HepG2 (cell line): Measurements from ENCODE around the gene NEU1. TPM values are rescaled to one million over a fixed set of nuclear protein-coding genes. Genes with fewer than 3 reads are reported as not detected.

Experiments used
- ATAC-seq: fragments of 200-7000 bp; cut with Tn5 transposase; 3 replicates; pipeline ENCODE4 v1.9.1; 2020; ENCODE audit warnings: mild to moderate bottlenecking, moderate library complexity
- BruUV-seq: library from RNA; stranded (reverse); fragments of 400-500 nt; replicated peaks from 2 replicates; lab custom pipeline; 2021; lab: Mats Ljungman, UMichigan
- CTCF ChIA-PET: fragments of 300-600 bp; formaldehyde crosslinking; extraction: SDS; loops from one replicate; lab custom pipeline; 2021; ENCODE audit warnings: low total read pairs, inconsistent platforms, low intra/inter-chr PET ratio; lab: Yijun Ruan, JAX
- POLR2A ChIA-PET: fragments of 350-600 bp; sonication (Branson Sonifier 250); formaldehyde crosslinking; loops from one replicate; lab custom pipeline; 2020; ENCODE audit warnings: antibody characterized with exemption, inconsistent platforms; lab: Yijun Ruan, JAX
- DNase-seq: peaks from one replicate; pipeline ENCODE4 v3.0.0-alpha.2; 2015; ENCODE audit warnings: low spot score
- FAIRE-seq: peaks from 3 replicates; lab custom pipeline; 2011; peaks lifted over from hg19 to GRCh38; lab: Jason Lieb, UNC
- H2AFZ ChIP-seq: one replicate; pipeline ENCODE4 v1.6.1; 2011; ENCODE audit warnings: low read length, inconsistent platforms
- H3K27ac ChIP-seq: fragments of 300-600 bp; 3 replicates; pipeline ENCODE4 v1.8.0; 2011; ENCODE audit warnings: mixed run types, mild to moderate bottlenecking, mixed read lengths, low read length, inconsistent platforms; ENCODE audit not compliant: insufficient read depth; ENCODE audit errors: extremely low read length
- H3K27me3 ChIP-seq, 2 experiments: fragments of 200-600 bp in 1 of 2; 2 replicates in 1 of 2; 3 replicates in 1 of 2; pipeline versions ENCODE4 v1.6.0 to v1.8.0; 2011; ENCODE audit warnings: low read length in 2 of 2, mild to moderate bottlenecking in 2 of 2, moderate library complexity in 2 of 2, inconsistent platforms in 1 of 2; ENCODE audit not compliant: insufficient read depth in 2 of 2, control insufficient read depth in 1 of 2
- H3K36me3 ChIP-seq, 2 experiments: fragments of 200-600 bp in 1 of 2; replicated peaks in 1 of 2; 2 replicates in 1 of 2; 3 replicates in 1 of 2; pipeline versions ENCODE4 v1.5.1 to v1.8.0; 2011; ENCODE audit warnings: low read length in 2 of 2, inconsistent platforms in 1 of 2; ENCODE audit not compliant: insufficient read depth in 2 of 2, control insufficient read depth in 1 of 2
- H3K4me1 ChIP-seq: 2 replicates; pipeline ENCODE4 v1.5.1; 2012; ENCODE audit warnings: low read length, inconsistent platforms; ENCODE audit not compliant: insufficient read depth
- H3K4me2 ChIP-seq: 2 replicates; pipeline ENCODE4 v1.6.0; 2011; ENCODE audit warnings: low read depth, low read length, inconsistent platforms
- H3K4me3 ChIP-seq, 3 experiments: fragments of 200-600 bp in 1 of 3; sonication (generic), shearing (Covaris generic) in 1 of 3; replicated peaks in 1 of 3; 2 replicates each; pipeline ENCODE4 v1.5.1; 2011 to 2016; ENCODE audit warnings: low read length in 3 of 3, inconsistent platforms in 2 of 3, low read depth in 2 of 3, mild to moderate bottlenecking in 2 of 3, control low read depth in 1 of 3, mixed read lengths in 1 of 3; ENCODE audit not compliant: insufficient read depth in 1 of 3
- H3K79me2 ChIP-seq: one replicate; pipeline ENCODE4 v1.6.1; 2011; ENCODE audit warnings: low read length, inconsistent platforms; ENCODE audit not compliant: insufficient read depth
- H3K9ac ChIP-seq: 2 replicates; pipeline ENCODE4 v1.6.0; 2011; ENCODE audit warnings: mild to moderate bottlenecking, low read depth, low read length, inconsistent platforms; ENCODE audit not compliant: insufficient read depth
- H3K9me3 ChIP-seq: 2 replicates; pipeline ENCODE4 v1.5.1; 2012; ENCODE audit warnings: mild to moderate bottlenecking, low read length
- H4K20me1 ChIP-seq: 2 replicates; pipeline ENCODE4 v1.6.0; 2011; ENCODE audit warnings: inconsistent platforms, mild to moderate bottlenecking, low read length, moderate library complexity; ENCODE audit not compliant: insufficient read depth
- BATF2 ChIP-seq: sonication (generic); formaldehyde crosslinking; IDR thresholded peaks from 2 replicates; pipeline ENCODE4 v1.8.0; 2022; ENCODE audit warnings: mild to moderate bottlenecking, missing genetic modification reagents, moderate library complexity
- BORCS8-MEF2B ChIP-seq: sonication (generic); formaldehyde crosslinking; IDR thresholded peaks from 2 replicates; pipeline ENCODE4 v1.8.0; 2022; ENCODE audit warnings: mild to moderate bottlenecking, missing genetic modification reagents
- FOXK2 ChIP-seq: fragments of 450-650 bp; IDR thresholded peaks from 2 replicates; pipeline ENCODE4 v1.6.1; 2016
- NAIF1 ChIP-seq: sonication (generic); formaldehyde crosslinking; IDR thresholded peaks from 2 replicates; pipeline ENCODE4 v1.5.0; 2020; ENCODE audit warnings: mild to moderate bottlenecking, missing genetic modification reagents, borderline replicate concordance
- TFAP4 ChIP-seq: sonication (generic); IDR thresholded peaks from 2 replicates; pipeline ENCODE4 v1.6.1; 2016; ENCODE audit warnings: low read depth, borderline replicate concordance
- ZBTB44 ChIP-seq: sonication (generic); formaldehyde crosslinking; IDR thresholded peaks from 2 replicates; pipeline ENCODE4 v1.4.0; 2020; ENCODE audit warnings: missing genetic modification reagents
- ZNF121 ChIP-seq: sonication (generic); formaldehyde crosslinking; IDR thresholded peaks from 2 replicates; pipeline ENCODE4 v1.5.0; 2020; ENCODE audit warnings: mild to moderate bottlenecking, missing genetic modification reagents
- ZNF644 ChIP-seq: IDR thresholded peaks from 2 replicates; pipeline ENCODE4 v1.6.1; 2016; ENCODE audit warnings: low read depth
- ZNF781 ChIP-seq: sonication (generic); formaldehyde crosslinking; IDR thresholded peaks from 2 replicates; pipeline ENCODE4 v1.5.1; 2020; ENCODE audit warnings: borderline replicate concordance, mild to moderate bottlenecking, missing genetic modification reagents; ENCODE audit errors: not compliant biosample characterization
- ZSCAN31 ChIP-seq: sonication (generic); formaldehyde crosslinking; IDR thresholded peaks from 2 replicates; pipeline ENCODE4 v1.5.0; 2020; ENCODE audit warnings: low read depth, mild to moderate bottlenecking, missing genetic modification reagents
- WGBS: methylation state at CpG from one replicate; pipeline ENCODE4 v1.1.6; 2017; ENCODE audit warnings: low lambda C conversion rate; 5-methylcytosine and 5-hydroxymethylcytosine counted together
- in situ Hi-C: cut with HindIII; loops from 2 replicates; pipeline ENCODE4 v1.10.0; 2017; ENCODE audit warnings: low pct_unique_long_range_greater_than_20kb; ENCODE audit not compliant: extremely low pct_ligation_motif_present
- intact Hi-C: fragments of 100-400 bp; cut with micrococcal nuclease; formaldehyde crosslinking; loops from one replicate; pipeline ENCODE4 v1.10.0; 2022; ENCODE audit not compliant: unreplicated experiment
- polyA plus RNA-seq, 8 experiments: library from polyadenylated mRNA; depleted of rRNA in 3 of 8; stranded (reverse) in 7 of 8; unstranded in 1 of 8; fragments of >200 nt; fragmentation: Illumina TruSeq in 4 of 8; extraction: Trizol in 4 of 8; gene quantifications; 2 replicates each; pipeline versions ENCODE4 v1.2.1 to v1.2.3, GENCODE V29; 2011 to 2016; ENCODE audit warnings: low read depth in 4 of 8, missing spikeins in 1 of 8, mixed read lengths in 1 of 8; ENCODE audit not compliant: insufficient read depth in 1 of 8
- total RNA-seq, 5 experiments: library from RNA; depleted of rRNA; stranded (reverse); fragments of >200 nt; fragmentation: Illumina TruSeq; extraction: Trizol; gene quantifications; 2 replicates each; pipeline ENCODE4 v1.2.3, GENCODE V29; 2016; ENCODE audit warnings: low read depth in 1 of 5
- TF ChIP-seq, protein P1 (sequence below): IDR thresholded peaks from 2 replicates; pipeline ENCODE4 v1.6.1; 2012; ENCODE audit warnings: low read length, improper control_type of control experiment

Gene NEU1
- total and polyA plus RNA-seq, 2 of the 13 experiments (the other 11 are each of a cell fraction or from before 2014, with no cell fraction given): 215 to 297 TPM

DNA sequence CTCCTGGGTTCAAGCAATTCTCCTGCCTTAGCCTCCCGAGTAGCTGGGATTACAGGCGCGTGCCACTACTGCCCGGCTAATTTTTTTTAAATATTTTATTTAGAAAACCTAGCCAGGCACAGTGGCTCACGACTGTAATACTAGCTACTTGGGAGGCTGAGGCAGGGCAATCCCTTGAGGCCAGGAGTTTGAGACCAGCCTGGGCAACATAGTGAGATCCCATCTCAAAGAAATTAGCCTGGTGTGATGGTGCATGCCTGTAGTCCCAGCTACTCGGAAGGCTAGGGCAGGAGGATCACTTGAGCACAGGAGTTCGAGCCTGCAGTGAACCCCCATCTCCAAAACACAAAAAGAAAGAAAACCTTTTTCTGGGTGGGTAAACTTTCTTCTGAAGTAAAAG is 13.7 kb upstream of the NEU1 start:
- Histone ChIP-seq H3K27me3 (no peaks in the 10 kb centered on the region), H3K36me3 (peaks cover 10 to 19% of the 10 kb centered on the region in 2 experiments; a peak in 4 of 5 replicates), H3K9me3 (no peaks in the 10 kb centered on the region), H3K9ac (no peak overlapping the region), H3K79me2 (no peaks in the 10 kb centered on the region), H3K4me3 (no peak overlapping the region), H3K4me2 (no peak overlapping the region), H3K27ac (no peak overlapping the region), H3K4me1 (peaks cover 46% of the 10 kb centered on the region), H2AFZ (no peak overlapping the region), H4K20me1 (no peaks in the 10 kb centered on the region)
- ATAC-seq (no peak), FAIRE-seq (no peak), DNase-seq (no peak)
- POLR2A ChIA-PET: interaction anchor here (1.1 to 7.2 kb wide), 2 partner anchors 12 to 20 kb away, joined by 4 to 103 read pairs; partner anchors contain the start of gene NEU1
- CTCF ChIA-PET: no interaction called here
- intact Hi-C loops: no loop called here
- 80% methylated on average over 7 of the region's 7 CpGs for WGBS
- BruUV-seq: no TSS peak
- in situ Hi-C loops: no loop called here
- TF ChIP-seq ZNF121 (peak; percentile 70; the same call in 1 of the 2 replicates), FOXK2 (no peak)

DNA sequence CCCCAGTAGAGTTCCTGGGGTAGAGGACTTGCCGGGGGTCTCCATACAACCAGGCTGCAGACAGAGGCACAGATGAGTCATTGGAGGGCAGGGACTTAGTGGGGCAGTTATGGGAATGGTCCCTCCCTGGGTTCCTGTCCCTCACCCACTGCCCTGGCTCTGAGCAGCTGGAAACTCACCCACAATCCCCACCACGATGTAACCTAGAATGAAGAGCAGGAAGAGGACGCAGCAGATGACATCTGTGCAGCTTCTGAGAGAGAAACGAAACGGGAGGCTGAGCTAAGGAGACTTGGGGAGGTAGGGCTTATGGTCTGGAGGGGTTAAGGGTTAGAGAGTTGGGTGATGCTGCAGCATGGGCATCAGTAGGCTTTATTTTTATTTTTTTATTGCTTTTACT is 13.3 kb upstream of the NEU1 start:
- H4K20me1 ChIP-seq: no peaks in the 10 kb centered on the region
- no peaks in the 10 kb centered on the region for H3K27me3 ChIP-seq
- no TSS peak for BruUV-seq
- DNase-seq (no peak), FAIRE-seq (no peak), ATAC-seq (no peak)
- H3K4me1 ChIP-seq: peaks cover 51% of the 10 kb centered on the region
- no peak overlapping the region for H3K9ac ChIP-seq
- H2AFZ ChIP-seq: no peak overlapping the region
- peaks cover 8 to 14% of the 10 kb centered on the region in 2 experiments; a peak in 4 of 5 replicates for H3K36me3 ChIP-seq
- ChIA-PET CTCF (no interaction called here), POLR2A (interaction anchor here (0.7 to 7.2 kb wide), 6 partner anchors 8 to 137 kb away, joined by 3 to 103 read pairs (median 4); partner anchors contain the start of genes NEU1 and VARS1)
- intact Hi-C loops (no loop called here), in situ Hi-C loops (no loop called here)
- H3K4me2 ChIP-seq: no peak overlapping the region
- no peaks in the 10 kb centered on the region for H3K9me3 ChIP-seq
- H3K27ac ChIP-seq: no peak overlapping the region
- 58% methylated on average over 5 of the region's 5 CpGs for WGBS
- no peak overlapping the region for H3K4me3 ChIP-seq
- no peaks in the 10 kb centered on the region for H3K79me2 ChIP-seq
- no peak for TF ChIP-seq ZNF644 (CRISPR knock-in tag)
- no peak for TF ChIP-seq BORCS8-MEF2B
- no peak for TF ChIP-seq NAIF1 (CRISPR knock-in tag)
- no peak for TF ChIP-seq ZBTB44 (CRISPR knock-in tag)
- no peak for TF ChIP-seq TFAP4
- TF ChIP-seq ZNF781 (CRISPR knock-in tag): no peak
- TF ChIP-seq, protein P1, sequence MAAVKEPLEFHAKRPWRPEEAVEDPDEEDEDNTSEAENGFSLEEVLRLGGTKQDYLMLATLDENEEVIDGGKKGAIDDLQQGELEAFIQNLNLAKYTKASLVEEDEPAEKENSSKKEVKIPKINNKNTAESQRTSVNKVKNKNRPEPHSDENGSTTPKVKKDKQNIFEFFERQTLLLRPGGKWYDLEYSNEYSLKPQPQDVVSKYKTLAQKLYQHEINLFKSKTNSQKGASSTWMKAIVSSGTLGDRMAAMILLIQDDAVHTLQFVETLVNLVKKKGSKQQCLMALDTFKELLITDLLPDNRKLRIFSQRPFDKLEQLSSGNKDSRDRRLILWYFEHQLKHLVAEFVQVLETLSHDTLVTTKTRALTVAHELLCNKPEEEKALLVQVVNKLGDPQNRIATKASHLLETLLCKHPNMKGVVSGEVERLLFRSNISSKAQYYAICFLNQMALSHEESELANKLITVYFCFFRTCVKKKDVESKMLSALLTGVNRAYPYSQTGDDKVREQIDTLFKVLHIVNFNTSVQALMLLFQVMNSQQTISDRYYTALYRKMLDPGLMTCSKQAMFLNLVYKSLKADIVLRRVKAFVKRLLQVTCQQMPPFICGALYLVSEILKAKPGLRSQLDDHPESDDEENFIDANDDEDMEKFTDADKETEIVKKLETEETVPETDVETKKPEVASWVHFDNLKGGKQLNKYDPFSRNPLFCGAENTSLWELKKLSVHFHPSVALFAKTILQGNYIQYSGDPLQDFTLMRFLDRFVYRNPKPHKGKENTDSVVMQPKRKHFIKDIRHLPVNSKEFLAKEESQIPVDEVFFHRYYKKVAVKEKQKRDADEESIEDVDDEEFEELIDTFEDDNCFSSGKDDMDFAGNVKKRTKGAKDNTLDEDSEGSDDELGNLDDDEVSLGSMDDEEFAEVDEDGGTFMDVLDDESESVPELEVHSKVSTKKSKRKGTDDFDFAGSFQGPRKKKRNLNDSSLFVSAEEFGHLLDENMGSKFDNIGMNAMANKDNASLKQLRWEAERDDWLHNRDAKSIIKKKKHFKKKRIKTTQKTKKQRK: no peak
- TF ChIP-seq ZSCAN31 (CRISPR knock-in tag): no peak
- no peak for TF ChIP-seq BATF2
